ENCODE data around the gene ATP2A2.

ATP2A2 gene

DNA sequence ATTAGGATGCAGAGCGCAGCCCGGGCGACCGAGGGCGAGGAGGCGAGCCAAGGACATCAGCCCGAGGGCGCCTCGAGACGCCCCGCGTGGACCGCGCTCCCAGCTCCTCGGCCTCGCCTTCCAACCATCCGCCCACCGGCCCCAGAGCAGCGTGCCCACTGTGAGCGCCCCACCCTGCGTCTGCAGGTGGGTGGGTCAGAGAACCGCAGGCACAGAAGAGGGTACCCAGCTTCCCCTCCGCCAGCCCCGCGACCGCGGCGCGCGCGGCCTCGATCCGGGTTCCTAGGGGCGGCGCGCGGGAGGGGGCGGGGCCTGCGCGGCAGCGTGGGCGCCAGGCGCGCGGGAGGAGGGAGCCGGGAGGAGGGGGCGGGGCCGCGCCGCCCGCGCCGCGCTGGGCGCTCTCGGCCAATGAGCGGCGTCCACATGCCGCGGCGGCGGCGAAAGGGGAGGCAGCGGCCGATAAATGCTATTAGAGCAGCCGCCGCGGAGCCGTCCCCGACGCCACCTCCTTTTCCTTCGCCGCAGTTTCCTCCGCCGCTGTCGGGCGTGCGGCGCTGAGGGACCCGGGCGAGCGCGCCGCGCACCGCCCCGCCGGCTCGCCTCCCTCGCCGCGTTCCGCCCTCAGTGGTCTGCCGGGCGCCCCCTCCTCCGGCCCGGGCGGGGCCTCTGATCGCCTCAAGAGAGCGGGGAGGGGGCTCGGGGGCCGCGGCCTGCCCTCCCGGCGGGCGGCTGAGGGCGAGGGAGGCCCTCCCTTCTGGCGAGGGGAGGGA lies at the start of gene ATP2A2:
Gene ATP2A2 (plus strand): TSS at position 469 of the 770 bp plus-strand sequence. CDS start 543 bp downstream, outside the sequence.
- DNase-seq (ENCODE audit: low read depth) = peak; percentile 87
- TF ChIP-seq, protein P1, sequence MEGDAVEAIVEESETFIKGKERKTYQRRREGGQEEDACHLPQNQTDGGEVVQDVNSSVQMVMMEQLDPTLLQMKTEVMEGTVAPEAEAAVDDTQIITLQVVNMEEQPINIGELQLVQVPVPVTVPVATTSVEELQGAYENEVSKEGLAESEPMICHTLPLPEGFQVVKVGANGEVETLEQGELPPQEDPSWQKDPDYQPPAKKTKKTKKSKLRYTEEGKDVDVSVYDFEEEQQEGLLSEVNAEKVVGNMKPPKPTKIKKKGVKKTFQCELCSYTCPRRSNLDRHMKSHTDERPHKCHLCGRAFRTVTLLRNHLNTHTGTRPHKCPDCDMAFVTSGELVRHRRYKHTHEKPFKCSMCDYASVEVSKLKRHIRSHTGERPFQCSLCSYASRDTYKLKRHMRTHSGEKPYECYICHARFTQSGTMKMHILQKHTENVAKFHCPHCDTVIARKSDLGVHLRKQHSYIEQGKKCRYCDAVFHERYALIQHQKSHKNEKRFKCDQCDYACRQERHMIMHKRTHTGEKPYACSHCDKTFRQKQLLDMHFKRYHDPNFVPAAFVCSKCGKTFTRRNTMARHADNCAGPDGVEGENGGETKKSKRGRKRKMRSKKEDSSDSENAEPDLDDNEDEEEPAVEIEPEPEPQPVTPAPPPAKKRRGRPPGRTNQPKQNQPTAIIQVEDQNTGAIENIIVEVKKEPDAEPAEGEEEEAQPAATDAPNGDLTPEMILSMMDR (conservative IDR thresholded peaks at IDR 0.05; ENCODE audit: low read depth, low read length) = no peak
- H3K4me3 ChIP-seq (ENCODE audit: low read depth, low read length) = peak within 1 kb of the TSS; percentile 84

- no peak for DNase-seq (ENCODE audit: low read depth)
- H3K4me3 ChIP-seq (ENCODE audit: low read depth, low read length) = no peak overlapping the region
- TF ChIP-seq, protein P1 (conservative IDR thresholded peaks at IDR 0.05; ENCODE audit: low read depth, low read length) = no peak
Observed at GRCh38 chr12:110233212-110233903, 47.7 kb upstream of the ATP2A2 start.

DNA sequence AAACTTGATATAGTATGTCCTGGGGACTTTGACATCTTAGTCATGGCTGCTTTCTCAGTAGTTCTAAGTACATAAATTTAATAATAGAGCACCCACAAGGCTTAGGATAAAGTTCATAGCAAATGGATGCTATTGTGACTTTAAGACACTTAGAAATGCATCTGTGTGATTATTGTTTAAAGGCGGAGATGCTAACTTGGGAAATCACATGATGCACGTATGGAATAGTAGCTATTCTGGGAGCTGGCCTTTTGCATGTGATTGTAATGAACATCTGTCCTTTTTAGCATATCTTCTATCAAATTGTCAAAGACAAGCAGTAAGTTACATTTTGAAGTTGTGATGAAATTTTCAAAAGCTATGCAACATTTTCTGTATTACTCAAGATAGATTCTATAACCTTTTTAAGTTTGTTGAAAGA lies 46.7 kb upstream of the ATP2A2 start:
- DNase-seq (ENCODE audit: low read depth) = peak; percentile 44
- H3K4me3 ChIP-seq (ENCODE audit: low read depth, low read length) = no peak overlapping the region
- TF ChIP-seq, protein P1 (conservative IDR thresholded peaks at IDR 0.05; ENCODE audit: low read depth, low read length) = no peak

- DNase-seq (ENCODE audit: low read depth) = peak; percentile 50
- H3K4me3 ChIP-seq (ENCODE audit: low read depth, low read length) = no peak overlapping the region
- TF ChIP-seq, protein P1 (conservative IDR thresholded peaks at IDR 0.05; ENCODE audit: low read depth, low read length) = no peak
Observed at GRCh38 chr12:110234755-110235154, 46.3 kb upstream of the ATP2A2 start.

GRCh38 chr12:110235383-110235782 lies 45.7 kb upstream of the ATP2A2 start:
- TF ChIP-seq, protein P1 (conservative IDR thresholded peaks at IDR 0.05; ENCODE audit: low read depth, low read length) = no peak
- no peak overlapping the region for H3K4me3 ChIP-seq (ENCODE audit: low read depth, low read length)
- no peak for DNase-seq (ENCODE audit: low read depth)

- H3K4me3 ChIP-seq (ENCODE audit: low read depth, low read length) = no peak overlapping the region
- TF ChIP-seq, protein P1 (conservative IDR thresholded peaks at IDR 0.05; ENCODE audit: low read depth, low read length) = no peak
- no peak for DNase-seq (ENCODE audit: low read depth)
Observed at GRCh38 chr12:110243227-110243626, 37.8 kb upstream of the ATP2A2 start.

Measured in choroid plexus epithelial cell (primary cell).